Stomach (tissue), 9 donors: ENCODE results near the gene FRMPD2. TPM values are rescaled to one million over a fixed set of nuclear protein-coding genes. Genes with fewer than 3 reads are reported as not detected.

Source experiments
- DNase-seq, 2 donors: peaks; one replicate each; pipeline versions ENCODE4 v3.0.0 to v3.0.0-alpha.2; 2013 to 2019
- H3K27ac ChIP-seq, 5 donors: fragments of 200-600 bp in 4 of 5; sonication (generic) in 4 of 5; one replicate each; pipeline ENCODE4 v1.5.1; 2013 to 2019; ENCODE audit warnings: mild to moderate bottlenecking in 1 of 5, moderate library complexity in 1 of 5
- H3K27me3 ChIP-seq, 3 donors: fragments of 200-600 bp; sonication (generic); one replicate each; pipeline ENCODE4 v1.5.1; 2017 to 2019; ENCODE audit warnings: mixed run types in 1 of 3
- H3K36me3 ChIP-seq, 4 donors: fragments of 200-600 bp; sonication (generic); 1 replicate in 3 of 4; 2 replicates in 1 of 4; pipeline ENCODE4 v1.5.1; 2016 to 2019
- H3K4me1 ChIP-seq, 4 donors: fragments of 200-600 bp; sonication (generic); one replicate each; pipeline ENCODE4 v1.5.1; 2016 to 2019
- H3K4me3 ChIP-seq, 4 donors: fragments of 200-600 bp; sonication (generic) in 3 of 4; one replicate each; pipeline ENCODE4 v1.5.1; 2016 to 2019; ENCODE audit warnings: mild to moderate bottlenecking in 1 of 4
- H3K9me3 ChIP-seq, 4 donors: fragments of 200-600 bp; sonication (generic); one replicate each; pipeline ENCODE4 v1.5.1; 2016 to 2019
- EP300 ChIP-seq: sonication (generic); formaldehyde crosslinking; IDR thresholded peaks from one replicate; pipeline ENCODE4 v1.6.1; 2017; ENCODE audit warnings: antibody characterized with exemption
- POLR2A ChIP-seq, 4 donors: fragments of 450-650 bp; IDR thresholded peaks; one replicate each; pipeline ENCODE4 v1.6.1; 2016; ENCODE audit warnings: antibody characterized with exemption in 4 of 4, control low read depth in 2 of 4, mild to moderate bottlenecking in 1 of 4, moderate library complexity in 1 of 4
- POLR2AphosphoS5 ChIP-seq, 3 donors: sonication (generic); formaldehyde crosslinking; IDR thresholded peaks; one replicate each; pipeline ENCODE4 v1.6.1; 2016; ENCODE audit warnings: antibody characterized with exemption in 3 of 3
- WGBS, 5 donors: extraction: QIAGEN DNeasy Blood & Tissue Kit in 3 of 5; methylation state at CpG; one replicate each; pipeline versions ENCODE4 v1.1.5 to v1.1.7; 2013 to 2018; 5-methylcytosine and 5-hydroxymethylcytosine counted together
- intact Hi-C: fragments of 100-400 bp; cut with DNase I; formaldehyde crosslinking; loops from one replicate; pipeline ENCODE4 v1.15.1; 2023; ENCODE audit warnings: low total_unique reads
- polyA plus RNA-seq, 3 donors: library from polyadenylated mRNA; stranded (reverse); fragments of 200-250 nt; gene quantifications; one replicate each; pipeline ENCODE4 v1.2.3, GENCODE V29; 2013
- total RNA-seq, 5 donors: library from RNA; depleted of rRNA; stranded (reverse); fragments of >200 nt; gene quantifications; one replicate each; pipeline versions ENCODE4 v1.1.0 to v1.2.3, GENCODE V29; 2014 to 2016
- TF ChIP-seq, protein P1 (sequence below), 7 experiments: fragments of 450-650 bp in 4 of 7; fragments of 200-600 bp in 3 of 7; sonication (generic) in 3 of 7; IDR thresholded peaks; one replicate each; pipeline ENCODE4 v1.5.1; 2016 to 2019; ENCODE audit warnings: antibody characterized with exemption in 7 of 7, control low read depth in 2 of 7, mild to moderate bottlenecking in 1 of 7
- donor health status: healthy with polysubstance abuse.
- donor health status: Bipolar disorder and iron deficiency.
- donor health status: healthy.

FRMPD2 gene
- total and polyA plus RNA-seq, 8 donors: under 0.01 to 0.15 (median 0.03) TPM; not detected in 4

DNA sequence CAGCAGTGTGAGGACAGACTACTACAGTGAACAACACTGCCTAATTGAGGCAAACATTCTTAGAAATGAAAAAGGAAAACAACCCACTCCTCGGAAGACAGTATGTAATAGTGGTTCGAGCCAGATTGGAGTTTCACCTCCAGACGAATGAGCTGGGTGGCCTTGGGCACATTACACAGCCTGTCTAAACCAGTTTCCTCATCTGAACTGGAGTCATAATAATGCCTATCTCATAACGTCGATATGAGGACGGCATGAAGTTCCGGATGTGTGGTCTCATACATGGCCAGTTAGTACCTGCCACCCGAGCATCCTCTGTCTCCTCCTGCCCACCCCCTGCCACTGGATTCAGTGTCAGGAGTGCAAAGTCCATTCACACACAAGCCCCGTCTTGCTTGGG is 15.8 kb upstream of the FRMPD2 start:
- no peak overlapping the region for H3K4me3 ChIP-seq
- no peak overlapping the region for H3K27ac ChIP-seq
- DNase-seq: no peak
- no peaks in the 10 kb centered on the region for H3K36me3 ChIP-seq
- TF ChIP-seq, protein P1, sequence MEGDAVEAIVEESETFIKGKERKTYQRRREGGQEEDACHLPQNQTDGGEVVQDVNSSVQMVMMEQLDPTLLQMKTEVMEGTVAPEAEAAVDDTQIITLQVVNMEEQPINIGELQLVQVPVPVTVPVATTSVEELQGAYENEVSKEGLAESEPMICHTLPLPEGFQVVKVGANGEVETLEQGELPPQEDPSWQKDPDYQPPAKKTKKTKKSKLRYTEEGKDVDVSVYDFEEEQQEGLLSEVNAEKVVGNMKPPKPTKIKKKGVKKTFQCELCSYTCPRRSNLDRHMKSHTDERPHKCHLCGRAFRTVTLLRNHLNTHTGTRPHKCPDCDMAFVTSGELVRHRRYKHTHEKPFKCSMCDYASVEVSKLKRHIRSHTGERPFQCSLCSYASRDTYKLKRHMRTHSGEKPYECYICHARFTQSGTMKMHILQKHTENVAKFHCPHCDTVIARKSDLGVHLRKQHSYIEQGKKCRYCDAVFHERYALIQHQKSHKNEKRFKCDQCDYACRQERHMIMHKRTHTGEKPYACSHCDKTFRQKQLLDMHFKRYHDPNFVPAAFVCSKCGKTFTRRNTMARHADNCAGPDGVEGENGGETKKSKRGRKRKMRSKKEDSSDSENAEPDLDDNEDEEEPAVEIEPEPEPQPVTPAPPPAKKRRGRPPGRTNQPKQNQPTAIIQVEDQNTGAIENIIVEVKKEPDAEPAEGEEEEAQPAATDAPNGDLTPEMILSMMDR (IDR thresholded peaks at IDR 0.05): no peak
- TF ChIP-seq EP300 (no peak), POLR2A (IDR thresholded peaks at IDR 0.05) (no peak), POLR2AphosphoS5 (IDR thresholded peaks at IDR 0.05) (no peak)
- no peaks in the 10 kb centered on the region for H3K9me3 ChIP-seq
- WGBS, 5 donors: 89 to 94% (median 92%) methylated on average over 9 of the region's 9 CpGs
- no peaks in the 10 kb centered on the region for H3K27me3 ChIP-seq
- H3K4me1 ChIP-seq: peaks cover 0 to 21% (median 9%) of the 10 kb centered on the region in 4 donors
- intact Hi-C loops: no loop called here

DNA sequence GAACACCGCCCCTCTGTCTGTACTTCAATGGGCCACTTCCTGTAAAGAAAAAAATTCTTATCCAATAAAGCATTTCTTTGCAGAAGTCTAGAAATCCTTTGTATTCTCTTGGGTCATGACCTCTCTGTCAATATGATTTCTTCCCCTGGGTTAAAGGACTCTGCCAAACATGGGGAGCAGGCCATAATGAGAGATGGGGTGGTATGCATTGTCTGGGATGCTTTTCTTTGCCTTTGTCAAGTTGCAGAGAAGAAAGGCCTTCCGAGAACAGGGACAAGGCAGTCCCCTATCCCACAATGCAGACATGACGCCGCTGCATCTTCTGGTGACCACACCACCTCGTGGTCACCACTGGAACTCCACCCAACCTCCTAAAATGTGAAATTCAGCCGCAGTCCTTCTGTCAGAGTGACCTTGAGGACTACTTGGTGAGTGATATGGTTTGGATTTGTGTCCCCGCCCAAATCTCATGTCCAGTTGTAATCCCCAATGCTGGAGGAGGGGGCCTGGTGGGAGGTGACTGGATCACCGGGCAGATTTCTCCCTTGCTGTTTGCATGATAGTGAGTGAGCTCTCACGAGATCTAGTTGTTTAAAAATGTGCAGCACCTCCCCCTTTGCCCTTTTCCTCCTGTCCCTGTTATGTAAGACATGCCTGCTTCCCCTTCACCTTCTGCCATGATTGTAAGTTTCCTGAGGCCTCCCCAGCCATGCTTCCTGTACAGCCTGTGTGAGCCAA is 15.2 kb upstream of the FRMPD2 start:
- intact Hi-C loops: no loop called here

DNA sequence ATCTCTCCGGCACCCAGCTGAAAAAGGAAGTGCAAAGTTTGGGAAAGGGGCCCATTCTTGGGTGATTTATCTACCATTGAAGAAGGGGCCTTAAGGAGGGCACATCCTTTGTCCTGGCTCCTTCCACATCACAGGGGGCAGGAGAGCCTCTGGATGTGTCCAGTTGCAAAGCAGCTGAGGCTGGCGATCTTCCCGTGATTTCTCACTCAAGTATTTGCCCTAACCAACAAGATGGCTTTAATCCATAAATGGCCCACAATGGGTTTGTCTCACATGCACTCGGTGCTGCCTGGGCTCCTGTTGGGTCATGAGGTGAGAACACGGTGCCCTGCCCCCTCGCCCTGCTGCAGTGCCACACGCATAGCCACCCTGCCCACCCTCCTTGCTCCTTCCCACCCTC is 14.2 kb upstream of the FRMPD2 start:
- intact Hi-C loops: no loop called here
- H3K4me3 ChIP-seq: no peak overlapping the region

More for the DNA sequence above, 15.2 kb upstream of the FRMPD2 start:
- H3K4me1 ChIP-seq: peaks cover 0 to 21% (median 9%) of the 10 kb centered on the region in 4 donors
- no peaks in the 10 kb centered on the region for H3K36me3 ChIP-seq
- H3K27ac ChIP-seq: no peak overlapping the region
- TF ChIP-seq, protein P1 (IDR thresholded peaks at IDR 0.05): peak in 5 of 7 experiments; percentile 65 to 81 (median 78)
- TF ChIP-seq EP300: no peak
- WGBS, 5 donors: 17 to 30% (median 19%) methylated on average over 8 to 9 of the region's 9 CpGs
- peak; percentile 66 to 79 for DNase-seq
- no peak overlapping the region for H3K4me3 ChIP-seq
- peaks cover 0 to 2% (median 0%) of the 10 kb centered on the region in 3 donors for H3K27me3 ChIP-seq
- H3K9me3 ChIP-seq: no peaks in the 10 kb centered on the region

DNA sequence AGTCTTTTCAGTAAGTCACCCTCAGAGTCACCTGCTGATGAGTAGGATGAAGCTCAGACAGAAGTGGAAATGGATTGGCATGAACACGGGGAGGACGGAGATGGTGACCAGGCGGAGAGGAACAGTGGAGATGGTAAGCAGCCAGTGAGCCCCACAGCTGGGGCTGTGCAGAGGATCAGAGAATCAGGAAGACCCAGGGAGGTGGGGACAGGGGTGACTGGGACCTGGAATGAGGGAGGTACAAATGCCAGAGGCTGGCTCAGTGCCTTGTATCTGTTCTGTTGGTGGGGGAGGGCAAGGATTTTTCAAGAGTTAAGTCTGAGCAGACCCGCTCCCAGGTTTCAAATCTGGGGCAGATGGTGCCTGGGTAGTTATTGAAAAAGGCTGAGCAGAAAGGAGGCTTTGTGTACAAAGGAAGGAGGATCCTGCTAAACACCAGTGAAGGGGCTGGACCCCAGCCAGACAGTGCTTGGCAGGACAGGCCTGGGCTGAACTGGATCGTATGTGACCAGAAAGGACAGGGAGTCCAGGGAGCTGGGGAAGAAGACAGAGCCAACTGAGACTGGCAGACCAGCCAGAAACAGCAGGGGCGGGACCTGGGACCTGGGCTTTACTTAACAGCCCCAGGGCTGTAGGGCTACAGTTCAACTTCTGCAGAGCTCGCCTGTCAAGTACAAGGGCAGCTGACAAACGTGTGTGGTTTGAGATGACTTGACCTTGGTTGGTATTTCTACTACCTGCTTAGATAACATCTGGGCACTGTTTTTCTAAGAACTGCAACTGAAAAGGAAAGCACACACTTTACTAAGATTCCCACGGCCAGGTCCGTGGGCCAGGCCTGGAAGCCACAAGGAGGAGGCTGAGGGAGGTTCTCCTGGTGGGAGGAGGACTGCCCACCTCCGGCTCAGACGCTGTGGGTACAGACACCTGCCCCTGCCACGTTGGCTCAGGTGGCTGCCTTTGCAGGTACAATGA is 13.2 kb upstream of the FRMPD2 start:
- TF ChIP-seq, protein P1 (IDR thresholded peaks at IDR 0.05): no peak
- TF ChIP-seq EP300 (no peak), POLR2A (IDR thresholded peaks at IDR 0.05) (no peak), POLR2AphosphoS5 (IDR thresholded peaks at IDR 0.05) (no peak)
- Histone ChIP-seq H3K27ac (peak overlapping the region in 1 of 5 donors; percentile 3), H3K4me3 (no peak overlapping the region), H3K4me1 (peaks cover 0 to 21% (median 9%) of the 10 kb centered on the region in 4 donors), H3K9me3 (peaks cover 0 to 8% (median 6%) of the 10 kb centered on the region in 4 donors), H3K27me3 (peaks cover 0 to 10% (median 0%) of the 10 kb centered on the region in 3 donors), H3K36me3 (no peaks in the 10 kb centered on the region)
- DNase-seq: peak; percentile 61 to 67
- 41 to 58% (median 44%) methylated on average over 13 of the region's 13 CpGs for WGBS, 5 donors
- intact Hi-C loops: no loop called here

More for the DNA sequence above, 14.2 kb upstream of the FRMPD2 start:
- Histone ChIP-seq H3K27me3 (peaks cover 0 to 10% (median 0%) of the 10 kb centered on the region in 3 donors), H3K4me1 (peaks cover 0 to 21% (median 9%) of the 10 kb centered on the region in 4 donors), H3K36me3 (no peaks in the 10 kb centered on the region), H3K27ac (no peak overlapping the region), H3K9me3 (peaks cover 0 to 8% (median 6%) of the 10 kb centered on the region in 4 donors)
- no peak for DNase-seq
- WGBS, 5 donors: 85 to 95% (median 89%) methylated on average over 7 of the region's 7 CpGs
- no peak for TF ChIP-seq EP300
